ENCODE data around the gene GFOD2. TPM values are rescaled to one million over a fixed set of nuclear protein-coding genes. Genes with fewer than 3 reads are reported as not detected.

Gene GFOD2
- total and polyA plus RNA-seq, 2 donors (not counting 3 experiments of a cell fraction or from before 2014, with no cell fraction given), result 38.1 to 47.5 TPM

- FAIRE-seq (no peak), DNase-seq (ENCODE audit: low read depth, low spot score) (no peak)
- Histone ChIP-seq H3K9ac (replicated peaks; ENCODE audit: extremely low read depth, insufficient read depth, low read length) (no peak overlapping the region), H3K9me1 (replicated peaks; ENCODE audit: control insufficient read depth, extremely low read depth, insufficient read depth, low read length) (no peaks in the 10 kb centered on the region), H3K9me3 (replicated peaks; ENCODE audit: control insufficient read depth, insufficient read depth, low read length) (no peaks in the 10 kb centered on the region), H3K4me2 (ENCODE audit: insufficient read depth, low read length) (no peak overlapping the region), H3K36me3 (ENCODE audit: control insufficient read depth in 2 of 2, extremely low read depth in 1 of 2, insufficient read depth in 2 of 2, low read length in 2 of 2) (peaks cover 0 to 15% of the 10 kb centered on the region in 2 experiments), H3K4me3 (replicated peaks in 1 of 3; ENCODE audit: insufficient read depth in 1 of 3, low read depth in 1 of 3, low read length in 3 of 3) (no peak overlapping the region), H3K79me2 (ENCODE audit: control insufficient read depth, insufficient read depth, low read length) (no peaks in the 10 kb centered on the region), H2AFZ (ENCODE audit: low read depth, low read length) (no peak overlapping the region), H3K4me1 (ENCODE audit: control insufficient read depth, extremely low read depth, insufficient read depth, low read length) (peaks cover 26% of the 10 kb centered on the region), H3K27ac (ENCODE audit: insufficient read depth, low read depth, low read length) (no peak overlapping the region), H4K20me1 (replicated peaks; ENCODE audit: control insufficient read depth, extremely low read depth, insufficient read depth, low read length) (no peaks in the 10 kb centered on the region), H3K27me3 (ENCODE audit: control insufficient read depth in 2 of 2, insufficient read depth in 2 of 2, low read length in 2 of 2) (no peaks in the 10 kb centered on the region)
- dilution Hi-C loops (cut with MboI; ENCODE audit: extremely low pct_ligation_motif_present, low sequenced_read_pairs), result loop anchor here (25.0 kb wide), 1 partner anchor 236 kb away; no protein-coding TSS in a partner anchor
- no peak for TF ChIP-seq GATA2 (IDR thresholded peaks at IDR 0.05; ENCODE audit: insufficient read depth, insufficient read length, low read depth, low read length)
- TF ChIP-seq EZH2 (IDR thresholded peaks at IDR 0.05; ENCODE audit: borderline replicate concordance, low read depth, low read length, severe bottlenecking), result no peak
- no peak for TF ChIP-seq CTCF (IDR thresholded peaks at IDR 0.05; ENCODE audit: extremely low read depth in 1 of 2, insufficient read depth in 1 of 2, low read depth in 1 of 2, low read length in 2 of 2)
- no peak for TF ChIP-seq MAX (IDR thresholded peaks at IDR 0.05; ENCODE audit: insufficient read depth, insufficient read length)
- TF ChIP-seq MYC (IDR thresholded peaks at IDR 0.05; ENCODE audit: low read depth, low read length), result no peak
- TF ChIP-seq POLR2AphosphoS5 (IDR thresholded peaks at IDR 0.05; ENCODE audit: insufficient read depth, low read depth, low read length), result no peak
- no peak for TF ChIP-seq FOS (IDR thresholded peaks at IDR 0.05; ENCODE audit: borderline replicate concordance, insufficient read depth, low read length)
- TF ChIP-seq JUN (IDR thresholded peaks at IDR 0.05; ENCODE audit: borderline replicate concordance, insufficient read depth, insufficient read length, low read depth), result no peak
- intact Hi-C loops (cut with micrococcal nuclease), result no loop called here
- no TSS peak for BruUV-seq (replicated peaks)
- ChIA-PET POLR2A (no interaction called here), CTCF (interaction anchor here (0.7 to 2.5 kb wide), 4 partner anchors 10 to 140 kb away, joined by 3 to 18 read pairs (median 6); partner anchors contain the start of genes C16orf86, ENKD1, RANBP10 and TSNAXIP1)
Observed at GRCh38 chr16:67675999-67676398, 43.1 kb downstream of the GFOD2 start.
